Measurements from ENCODE around the gene CDYL.

- TF ChIP-seq CTCF (IDR thresholded peaks at IDR 0.05; ENCODE audit: low read length) (no peak), EZH2 (IDR thresholded peaks at IDR 0.05; ENCODE audit: borderline replicate concordance, low read length) (no peak)
Observed at GRCh38 chr6:4816904-4817303, 40.7 kb downstream of the CDYL start.
